CD4-positive, alpha-beta memory T cell (primary cell): Measurements from ENCODE around the gene BTG4. TPM values are rescaled to one million over a fixed set of nuclear protein-coding genes. Genes with fewer than 3 reads are reported as not detected.

Experiments used
- CTCF ChIA-PET: fragments of 350-600 bp; sonication (Branson Sonifier 250); formaldehyde crosslinking; loops from one replicate; lab custom pipeline; 2021; ENCODE audit warnings: inconsistent platforms; ENCODE audit not compliant: partially characterized antibody; lab: Charles Lee
- POLR2A ChIA-PET: fragments of 350-600 bp; sonication (Branson Sonifier 250); formaldehyde crosslinking; loops from one replicate; lab custom pipeline; 2021; ENCODE audit not compliant: partially characterized antibody; lab: Charles Lee
- DNase-seq, 5 donors: peaks; one replicate each; pipeline versions ENCODE4 v3.0.0 to v3.0.0-alpha.2; 2020 to 2022; ENCODE audit warnings: mixed read lengths in 1 of 5
- H3K27ac ChIP-seq: one replicate; pipeline ENCODE4 v1.7.0; 2013; ENCODE audit warnings: low read depth, low read length
- H3K27me3 ChIP-seq: 2 replicates; pipeline ENCODE4 v1.7.0; 2013; ENCODE audit warnings: mild to moderate bottlenecking, low read length, moderate library complexity; ENCODE audit not compliant: insufficient read depth
- H3K36me3 ChIP-seq: 2 replicates; pipeline ENCODE4 v1.7.0; 2013; ENCODE audit warnings: mild to moderate bottlenecking, low read length, moderate library complexity; ENCODE audit not compliant: insufficient read depth
- H3K4me1 ChIP-seq: 2 replicates; pipeline ENCODE4 v1.7.0; 2013; ENCODE audit warnings: mild to moderate bottlenecking, low read length, moderate library complexity; ENCODE audit not compliant: insufficient read depth
- H3K4me3 ChIP-seq, 2 donors: one replicate each; pipeline ENCODE4 v1.7.0; 2013; ENCODE audit warnings: low read length in 2 of 2, mild to moderate bottlenecking in 1 of 2
- H3K9me3 ChIP-seq, 2 donors: one replicate each; pipeline ENCODE4 v1.7.0; 2013; ENCODE audit warnings: low read length in 2 of 2, control low read depth in 1 of 2; ENCODE audit not compliant: control insufficient read depth in 1 of 2
- H3K27ac Mint-ChIP-seq, 7 donors: one replicate each; pipeline ENCODE4 v1.8.0; 2020 to 2021; ENCODE audit warnings: mixed read lengths in 7 of 7, mild to moderate bottlenecking in 6 of 7, inconsistent platforms in 3 of 7, moderate library complexity in 3 of 7
- H3K27me3 Mint-ChIP-seq, 2 donors: one replicate each; pipeline ENCODE4 v1.8.0; 2020 to 2021; ENCODE audit warnings: mixed read lengths in 2 of 2
- H3K36me3 Mint-ChIP-seq, 2 donors: one replicate each; pipeline ENCODE4 v1.8.0; 2020 to 2021; ENCODE audit warnings: mixed read lengths in 2 of 2, inconsistent platforms in 1 of 2, mild to moderate bottlenecking in 1 of 2
- H3K4me1 Mint-ChIP-seq, 4 donors: one replicate each; pipeline ENCODE4 v1.8.0; 2020 to 2021; ENCODE audit warnings: mixed read lengths in 4 of 4, mild to moderate bottlenecking in 1 of 4
- H3K4me3 Mint-ChIP-seq, 8 donors: one replicate each; pipeline ENCODE4 v1.8.0; 2020 to 2021; ENCODE audit warnings: mixed read lengths in 8 of 8, mild to moderate bottlenecking in 7 of 8, moderate library complexity in 6 of 8, inconsistent platforms in 3 of 8
- H3K9me3 Mint-ChIP-seq, 8 donors: one replicate each; pipeline ENCODE4 v1.8.0; 2020 to 2021; ENCODE audit warnings: mixed read lengths in 8 of 8, mild to moderate bottlenecking in 5 of 8, inconsistent platforms in 3 of 8, moderate library complexity in 1 of 8
- intact Hi-C: fragments of 100-400 bp; cut with micrococcal nuclease; formaldehyde crosslinking; loops from one replicate; pipeline ENCODE4 v1.15.1; 2023
- polyA plus RNA-seq, 2 donors: library from polyadenylated mRNA; unstranded; fragments of 300-500 nt; fragmentation: Illumina TruSeq; gene quantifications; one replicate each; pipeline ENCODE4 v1.2.3, GENCODE V29; 2021
- total RNA-seq, 2 experiments: library from RNA; stranded (reverse); gene quantifications; one replicate each; pipeline ENCODE4 v1.2.3, GENCODE V29; 2021

The BTG4 gene
- total and polyA plus RNA-seq, 4 experiments from 2014 or later, result not detected

DNA sequence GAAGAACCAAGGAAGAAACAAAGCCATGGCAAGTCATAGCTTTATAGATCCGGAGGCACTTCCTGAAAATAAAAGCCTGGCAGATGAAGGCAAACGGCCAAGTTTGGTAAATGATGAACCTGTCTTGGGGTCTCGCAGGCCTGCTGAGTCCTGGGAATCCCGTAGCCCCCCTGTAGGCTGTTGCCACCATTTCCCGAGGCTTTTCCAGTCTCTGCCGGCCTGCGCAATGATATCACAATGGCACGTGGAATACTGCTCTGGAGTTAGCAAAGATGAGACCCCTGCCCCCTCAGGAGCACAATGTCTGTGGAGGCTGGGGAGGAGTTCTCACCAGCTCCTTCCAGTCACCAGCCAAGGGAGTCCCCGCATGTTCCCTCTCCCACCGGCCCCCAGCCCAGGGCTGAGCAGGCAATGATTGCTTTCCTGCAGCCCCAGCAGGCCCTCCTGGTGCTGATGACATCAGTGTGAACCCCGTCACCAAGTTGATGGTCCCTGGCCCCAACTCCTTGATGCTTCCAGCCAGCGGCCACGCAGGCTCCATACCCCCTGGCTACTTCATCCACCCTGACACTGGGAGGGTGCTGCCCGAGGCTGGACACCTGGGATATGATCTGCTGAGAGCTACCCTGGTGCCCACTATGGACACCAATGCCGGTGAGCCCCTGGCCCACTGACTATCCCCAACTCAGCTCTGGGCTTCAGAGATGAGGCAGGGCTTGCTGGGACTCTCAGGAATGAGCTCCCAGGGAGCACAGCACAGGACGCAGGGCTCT lies 55.9 kb downstream of the BTG4 start:
- Histone ChIP-seq H3K4me3 (no peak overlapping the region), H3K36me3 (no peaks in the 10 kb centered on the region), H3K27ac (no peak overlapping the region), H3K4me1 (no peaks in the 10 kb centered on the region), H3K27me3 (no peaks in the 10 kb centered on the region), H3K9me3 (no peaks in the 10 kb centered on the region)
- Mint-ChIP-seq H3K27ac (no peak overlapping the region), H3K4me3 (no peak overlapping the region), H3K4me1 (peaks cover 0 to 2% (median 0%) of the 10 kb centered on the region in 4 donors), H3K36me3 (no peaks in the 10 kb centered on the region), H3K27me3 (peaks cover 9 to 22% of the 10 kb centered on the region in 2 donors), H3K9me3 (no peaks in the 10 kb centered on the region)
- no peak for DNase-seq
- intact Hi-C loops, result no loop called here
- POLR2A ChIA-PET, result no interaction called here
- CTCF ChIA-PET, result interaction anchor here (1.0 kb wide), 1 partner anchor 174 kb away, joined by 3 read pairs; no protein-coding TSS in a partner anchor

DNA sequence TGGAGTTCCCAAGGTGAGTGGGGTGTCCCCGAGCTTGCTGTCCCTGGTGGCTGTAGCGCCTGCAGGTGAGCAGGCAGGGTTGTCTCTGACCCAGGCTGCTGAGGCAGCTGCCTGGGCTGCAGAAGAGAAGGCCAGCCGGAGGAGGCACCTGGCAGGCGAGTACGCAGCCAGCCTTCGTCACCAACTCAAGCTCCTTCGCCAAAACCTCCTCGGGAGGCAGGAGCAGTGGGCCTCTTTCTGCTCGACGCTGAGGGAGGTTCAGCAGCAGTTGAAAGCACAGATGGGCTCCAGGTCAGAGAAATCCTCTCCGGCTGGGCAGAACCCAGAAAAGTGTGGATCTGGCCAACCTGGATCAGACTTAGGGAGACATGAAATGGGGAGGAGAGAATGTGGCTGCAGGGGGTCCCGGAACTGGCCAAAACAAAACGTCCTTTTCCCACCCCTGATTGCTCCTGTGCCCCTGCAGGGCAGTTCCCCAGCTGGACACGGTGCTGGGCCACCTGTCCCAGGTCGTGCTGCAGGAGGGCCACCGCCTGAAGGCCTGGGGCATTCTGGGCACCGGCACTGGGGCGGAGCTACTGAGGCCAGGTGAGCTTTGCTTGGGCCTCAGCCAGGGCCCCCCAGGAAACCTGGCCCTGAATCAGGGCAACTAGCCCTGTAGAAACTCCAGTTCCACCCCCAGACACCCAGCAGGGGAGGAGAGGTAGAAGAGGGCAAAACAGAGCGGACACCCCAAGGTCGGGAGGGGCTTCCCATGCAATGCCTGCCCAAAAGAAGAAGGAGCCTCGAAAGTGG lies 56.7 kb downstream of the BTG4 start:
- H3K27me3 Mint-ChIP-seq, result peaks cover 6 to 15% of the 10 kb centered on the region in 2 donors
- H3K4me1 Mint-ChIP-seq, result peaks cover 0 to 2% (median 0%) of the 10 kb centered on the region in 4 donors
- no peaks in the 10 kb centered on the region for H3K9me3 Mint-ChIP-seq
- no peaks in the 10 kb centered on the region for H3K36me3 Mint-ChIP-seq
- intact Hi-C loops, result no loop called here
- H3K9me3 ChIP-seq, result no peaks in the 10 kb centered on the region
- POLR2A ChIA-PET, result no interaction called here
- H3K27me3 ChIP-seq, result no peaks in the 10 kb centered on the region
- no peaks in the 10 kb centered on the region for H3K36me3 ChIP-seq
- no peaks in the 10 kb centered on the region for H3K4me1 ChIP-seq
- CTCF ChIA-PET, result interaction anchor here (1.0 kb wide), 2 partner anchors 9 to 173 kb away, joined by 3 read pairs; no protein-coding TSS in a partner anchor
- H3K4me3 ChIP-seq, result no peak overlapping the region
- no peak for DNase-seq
- H3K27ac Mint-ChIP-seq, result no peak overlapping the region
- no peak overlapping the region for H3K4me3 Mint-ChIP-seq
- H3K27ac ChIP-seq, result no peak overlapping the region

DNA sequence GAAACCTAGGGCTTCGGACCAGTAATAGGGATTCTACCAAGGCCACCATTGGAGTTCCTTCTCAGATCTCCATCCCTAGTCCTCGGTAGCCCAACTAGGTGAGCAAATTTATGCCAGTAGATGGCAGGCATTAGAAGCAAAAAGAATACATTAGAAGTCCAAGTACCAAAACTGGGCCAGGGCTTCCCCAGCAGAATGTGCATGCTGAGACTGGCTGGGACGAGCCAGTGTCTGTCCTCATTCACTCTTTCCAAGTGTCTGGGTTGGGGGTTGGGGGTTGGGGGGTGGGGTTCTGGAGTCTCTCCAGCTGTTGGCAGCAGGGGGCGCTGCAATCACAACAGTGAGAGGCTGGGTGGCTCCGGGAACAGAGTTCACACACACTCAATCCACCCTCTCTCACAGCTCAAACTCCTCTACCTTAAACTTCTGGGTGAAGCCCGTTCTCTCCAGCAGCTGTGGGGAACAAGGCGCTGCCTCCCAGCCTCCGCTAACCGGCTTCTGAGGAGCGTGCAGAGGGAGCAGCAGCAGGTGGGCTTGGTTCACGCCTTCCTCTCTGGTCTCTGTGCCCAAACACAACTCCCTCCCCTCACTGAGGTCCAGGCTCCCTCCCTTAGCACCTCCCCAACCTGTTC lies 57.5 kb downstream of the BTG4 start:
- Mint-ChIP-seq H3K27ac (peak overlapping the region in 1 of 7 donors; percentile 68), H3K27me3 (peaks cover 3 to 9% of the 10 kb centered on the region in 2 donors), H3K36me3 (no peaks in the 10 kb centered on the region), H3K4me3 (no peak overlapping the region), H3K9me3 (no peaks in the 10 kb centered on the region), H3K4me1 (peaks cover 0 to 2% (median 0%) of the 10 kb centered on the region in 4 donors)
- Histone ChIP-seq H3K36me3 (no peaks in the 10 kb centered on the region), H3K9me3 (no peaks in the 10 kb centered on the region), H3K4me1 (no peaks in the 10 kb centered on the region), H3K4me3 (no peak overlapping the region), H3K27me3 (no peaks in the 10 kb centered on the region), H3K27ac (no peak overlapping the region)
- intact Hi-C loops, result no loop called here
- no peak for DNase-seq
- ChIA-PET POLR2A (no interaction called here), CTCF (interaction anchor here (0.6 to 1.0 kb wide), 2 partner anchors 8 to 172 kb away, joined by 3 read pairs; no protein-coding TSS in a partner anchor)

DNA sequence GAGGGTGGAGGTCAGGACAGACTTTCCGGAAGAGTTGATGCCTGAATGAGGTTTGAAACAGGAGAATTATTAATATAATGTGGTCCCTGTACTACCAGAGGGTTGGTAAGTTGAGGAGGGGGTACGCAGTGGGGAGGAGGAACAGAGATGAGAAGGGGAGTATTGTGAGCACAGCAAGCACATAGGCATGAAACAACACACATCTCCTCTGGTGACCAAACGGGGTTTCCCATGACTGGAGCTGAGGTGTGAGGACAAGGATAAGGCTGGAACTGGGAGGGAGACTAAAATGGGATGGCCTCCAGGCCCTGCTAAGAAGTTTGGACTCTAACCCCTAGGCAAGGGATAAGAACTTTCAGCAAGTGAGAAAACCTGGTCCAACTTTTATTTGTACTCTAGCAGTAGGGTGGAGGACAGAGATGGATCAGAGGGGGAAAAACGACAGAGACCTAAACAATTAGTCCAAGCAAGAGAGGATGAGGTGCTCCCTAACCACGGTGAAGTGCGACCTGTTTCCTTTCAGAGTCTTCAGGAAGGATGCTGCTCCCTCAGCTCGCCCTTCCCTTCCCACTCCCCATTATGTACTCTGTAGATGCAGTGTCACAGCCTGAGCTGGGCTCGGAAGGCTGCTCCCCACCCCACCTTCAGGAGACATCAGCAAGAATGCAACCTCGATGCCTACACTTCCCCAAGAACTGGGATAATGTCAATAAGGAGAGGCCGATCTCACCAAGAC lies 59.2 kb downstream of the BTG4 start:
- Histone ChIP-seq H3K9me3 (no peaks in the 10 kb centered on the region), H3K27ac (no peak overlapping the region), H3K4me1 (no peaks in the 10 kb centered on the region), H3K27me3 (no peaks in the 10 kb centered on the region), H3K4me3 (no peak overlapping the region), H3K36me3 (no peaks in the 10 kb centered on the region)
- intact Hi-C loops, result no loop called here
- no peak for DNase-seq
- Mint-ChIP-seq H3K4me3 (no peak overlapping the region), H3K9me3 (no peaks in the 10 kb centered on the region), H3K4me1 (peaks cover 0 to 2% (median 0%) of the 10 kb centered on the region in 4 donors), H3K27ac (no peak overlapping the region), H3K36me3 (no peaks in the 10 kb centered on the region), H3K27me3 (no peaks in the 10 kb centered on the region)
- POLR2A ChIA-PET, result no interaction called here
- CTCF ChIA-PET, result interaction anchor here (1.4 kb wide), 1 partner anchor 170 kb away, joined by 7 read pairs; no protein-coding TSS in a partner anchor

DNA sequence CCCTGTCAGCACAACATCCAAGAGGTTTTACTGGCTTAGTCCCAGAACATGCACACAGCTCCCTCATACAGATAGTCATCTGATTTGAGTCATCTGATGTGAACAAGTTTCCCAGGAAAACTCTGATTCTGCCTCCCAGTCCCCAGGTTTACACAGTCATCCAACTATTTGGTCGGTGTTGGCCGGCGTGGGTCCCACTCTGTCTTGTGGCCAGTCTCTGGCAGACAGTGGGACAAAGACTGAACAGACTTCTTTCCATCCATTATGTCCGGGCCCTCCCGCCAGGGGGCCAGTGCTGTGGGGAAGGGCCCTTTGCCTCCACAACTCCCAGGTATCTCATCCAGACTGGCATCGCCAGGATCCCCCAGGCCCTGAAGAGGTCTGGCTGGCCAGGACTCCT lies 60.0 kb downstream of the BTG4 start:
- CTCF ChIA-PET, result interaction anchor here (1.4 kb wide), 1 partner anchor 169 kb away, joined by 7 read pairs; no protein-coding TSS in a partner anchor
- H3K27me3 Mint-ChIP-seq, result no peaks in the 10 kb centered on the region
- intact Hi-C loops, result no loop called here

DNA sequence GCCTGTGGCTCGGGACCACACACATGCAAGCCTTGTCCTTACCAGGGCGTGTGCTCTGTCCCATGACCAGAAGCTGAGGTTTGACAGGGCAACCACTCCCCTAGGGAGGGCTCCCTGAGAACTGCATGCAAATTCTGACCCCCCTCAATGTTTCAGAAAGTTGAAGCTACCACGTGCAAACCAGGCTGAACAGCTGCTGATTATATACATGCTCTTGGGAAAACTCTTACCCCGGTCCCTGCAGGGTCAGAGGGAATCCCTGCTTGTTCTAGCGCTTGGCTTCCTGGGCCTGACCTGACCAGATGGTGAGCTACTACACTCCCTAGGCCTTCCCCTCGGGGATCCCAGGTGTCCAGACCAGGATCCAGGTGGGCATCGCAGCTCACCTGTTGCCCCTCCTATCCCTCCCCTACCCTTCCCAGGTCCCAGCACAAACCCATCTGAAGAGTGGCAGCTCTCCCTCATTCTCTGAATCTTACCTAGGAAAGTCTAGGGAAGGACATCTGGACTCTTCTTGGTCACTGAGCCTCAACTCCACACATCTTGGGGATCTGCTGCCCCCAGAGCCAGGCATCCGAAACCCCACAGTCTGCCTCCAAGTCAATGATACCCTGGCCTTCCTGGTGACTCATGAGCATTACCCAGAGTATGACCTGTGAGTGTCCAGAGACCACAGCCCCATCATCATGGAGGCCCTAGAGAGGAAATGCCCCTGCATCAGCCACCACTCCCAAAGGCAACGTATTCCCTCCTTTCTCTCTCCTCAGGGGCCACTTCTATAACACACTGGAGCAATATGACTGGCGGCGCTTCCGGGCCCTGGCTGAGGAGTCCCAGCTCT lies 61.5 kb downstream of the BTG4 start:
- H3K36me3 Mint-ChIP-seq, result no peaks in the 10 kb centered on the region
- no peaks in the 10 kb centered on the region for H3K27me3 Mint-ChIP-seq
- intact Hi-C loops, result no loop called here
- DNase-seq, result no peak
- ChIA-PET POLR2A (interaction anchor here (1.3 kb wide), 1 partner anchor 168 kb away, joined by 3 read pairs; no protein-coding TSS in a partner anchor), CTCF (interaction anchor here (0.9 to 1.1 kb wide), 3 partner anchors 13 to 170 kb away, joined by 3 to 6 read pairs (median 4); no protein-coding TSS in a partner anchor)
- Histone ChIP-seq H3K9me3 (no peaks in the 10 kb centered on the region), H3K4me3 (no peak overlapping the region), H3K4me1 (peaks cover 13% of the 10 kb centered on the region), H3K27ac (no peak overlapping the region), H3K27me3 (no peaks in the 10 kb centered on the region), H3K36me3 (no peaks in the 10 kb centered on the region)
- H3K4me1 Mint-ChIP-seq, result peaks cover 10 to 15% (median 12%) of the 10 kb centered on the region in 4 donors
- H3K27ac Mint-ChIP-seq, result peak overlapping the region in 1 of 7 donors; percentile 24
- peaks cover 0 to 2% (median 0%) of the 10 kb centered on the region in 8 donors for H3K9me3 Mint-ChIP-seq
- no peak overlapping the region for H3K4me3 Mint-ChIP-seq

More for the DNA sequence above, 60.0 kb downstream of the BTG4 start:
- Mint-ChIP-seq H3K9me3 (no peaks in the 10 kb centered on the region), H3K36me3 (no peaks in the 10 kb centered on the region), H3K27ac (no peak overlapping the region), H3K4me1 (peaks cover 0 to 2% (median under 1%) of the 10 kb centered on the region in 4 donors), H3K4me3 (no peak overlapping the region)
- Histone ChIP-seq H3K9me3 (no peaks in the 10 kb centered on the region), H3K27me3 (no peaks in the 10 kb centered on the region), H3K27ac (no peak overlapping the region), H3K4me3 (no peak overlapping the region), H3K36me3 (no peaks in the 10 kb centered on the region), H3K4me1 (no peaks in the 10 kb centered on the region)
- POLR2A ChIA-PET, result no interaction called here
- no peak for DNase-seq
